MV-4-11 (cell line): Measurements from ENCODE around the gene CHKA.

Experiments
- DNase-seq: peaks from one replicate; lab custom pipeline; 2025; lab: John Stamatoyannopoulos, UW

The CHKA gene

GRCh38 chr11:68121067-68121899, at the start of gene CHKA:
Gene CHKA, minus strand, starts transcription at chr11:68121388. Its CDS starts 211 bp downstream, at chr11:68121177.
- DNase-seq: peak; percentile 83

GRCh38 chr11:68169442-68169841, 48.3 kb upstream of the CHKA start:
- no peak for DNase-seq

GRCh38 chr11:68168694-68169093, 47.5 kb upstream of the CHKA start:
- DNase-seq: no peak

- no peak for DNase-seq
Measured at GRCh38 chr11:68167474-68167873, 46.3 kb upstream of the CHKA start.

GRCh38 chr11:68166969-68167368, 45.8 kb upstream of the CHKA start:
- no peak for DNase-seq

GRCh38 chr11:68165601-68166000, 44.4 kb upstream of the CHKA start:
- no peak for DNase-seq

GRCh38 chr11:68164437-68164836, 43.2 kb upstream of the CHKA start:
- DNase-seq: no peak

GRCh38 chr11:68163691-68164090, 42.5 kb upstream of the CHKA start:
- DNase-seq: no peak

GRCh38 chr11:68160100-68160695, 39.0 kb upstream of the CHKA start:
- no peak for DNase-seq

- DNase-seq: no peak
Measured at GRCh38 chr11:68159665-68160064, 38.5 kb upstream of the CHKA start.

GRCh38 chr11:68159161-68159560, 38.0 kb upstream of the CHKA start:
- DNase-seq: no peak

GRCh38 chr11:68158580-68158979, 37.4 kb upstream of the CHKA start:
- DNase-seq: no peak

- no peak for DNase-seq
Measured at GRCh38 chr11:68153742-68154141, 32.6 kb upstream of the CHKA start.

GRCh38 chr11:68150037-68150436, 28.8 kb upstream of the CHKA start:
- peak; percentile 51 for DNase-seq

- DNase-seq: no peak
Measured at GRCh38 chr11:68149417-68149816, 28.2 kb upstream of the CHKA start.

- DNase-seq: no peak
Measured at GRCh38 chr11:68148879-68149278, 27.7 kb upstream of the CHKA start.

- DNase-seq: no peak
Measured at GRCh38 chr11:68148071-68148805, 27.1 kb upstream of the CHKA start.

- DNase-seq: peak; percentile 41
Measured at GRCh38 chr11:68146704-68147474, 25.7 kb upstream of the CHKA start.

GRCh38 chr11:68146010-68146540, 24.9 kb upstream of the CHKA start:
- DNase-seq: peak; percentile 34

GRCh38 chr11:68145120-68145866, 24.1 kb upstream of the CHKA start:
- no peak for DNase-seq

GRCh38 chr11:68143310-68143689, 22.1 kb upstream of the CHKA start:
- no peak for DNase-seq
